C4-2B (cell line): ENCODE measurements around the gene WDR7.

Source experiments
- ZFX ChIP-seq: fragments of 450-650 bp; IDR thresholded peaks from 2 replicates; pipeline ENCODE4 v1.6.1; 2017
- TF ChIP-seq, protein P1 (sequence below): fragments of 450-650 bp; conservative IDR thresholded peaks from 2 replicates; pipeline ENCODE4 v1.5.1; 2017; ENCODE audit warnings: mild to moderate bottlenecking

DNA sequence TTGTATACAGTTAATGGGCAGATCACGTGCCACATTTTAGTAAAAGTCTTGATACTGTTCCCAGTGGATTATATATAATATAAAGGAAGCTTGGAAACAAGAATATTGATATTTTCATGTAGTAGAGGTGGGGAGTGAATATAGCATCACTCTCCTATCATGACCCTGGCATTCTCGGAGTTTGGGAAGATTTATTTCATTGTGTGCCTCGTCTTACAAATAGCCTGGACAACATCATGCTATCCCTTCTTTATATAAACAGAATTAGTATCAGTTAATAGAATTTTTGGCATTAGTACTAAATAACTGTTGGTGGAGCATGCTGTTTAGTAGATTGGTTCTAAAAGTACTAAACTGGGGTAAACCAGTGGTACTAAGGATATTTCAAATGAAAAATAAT is 283.7 kb downstream of the WDR7 start:
- TF ChIP-seq, protein P1, sequence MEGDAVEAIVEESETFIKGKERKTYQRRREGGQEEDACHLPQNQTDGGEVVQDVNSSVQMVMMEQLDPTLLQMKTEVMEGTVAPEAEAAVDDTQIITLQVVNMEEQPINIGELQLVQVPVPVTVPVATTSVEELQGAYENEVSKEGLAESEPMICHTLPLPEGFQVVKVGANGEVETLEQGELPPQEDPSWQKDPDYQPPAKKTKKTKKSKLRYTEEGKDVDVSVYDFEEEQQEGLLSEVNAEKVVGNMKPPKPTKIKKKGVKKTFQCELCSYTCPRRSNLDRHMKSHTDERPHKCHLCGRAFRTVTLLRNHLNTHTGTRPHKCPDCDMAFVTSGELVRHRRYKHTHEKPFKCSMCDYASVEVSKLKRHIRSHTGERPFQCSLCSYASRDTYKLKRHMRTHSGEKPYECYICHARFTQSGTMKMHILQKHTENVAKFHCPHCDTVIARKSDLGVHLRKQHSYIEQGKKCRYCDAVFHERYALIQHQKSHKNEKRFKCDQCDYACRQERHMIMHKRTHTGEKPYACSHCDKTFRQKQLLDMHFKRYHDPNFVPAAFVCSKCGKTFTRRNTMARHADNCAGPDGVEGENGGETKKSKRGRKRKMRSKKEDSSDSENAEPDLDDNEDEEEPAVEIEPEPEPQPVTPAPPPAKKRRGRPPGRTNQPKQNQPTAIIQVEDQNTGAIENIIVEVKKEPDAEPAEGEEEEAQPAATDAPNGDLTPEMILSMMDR: no peak
- no peak for TF ChIP-seq ZFX
